Measurements from ENCODE around the gene TRMT1.
A peak's percentile ranks its signal among the peaks of the same experiment; 100 is the strongest.

The TRMT1 gene

DNA sequence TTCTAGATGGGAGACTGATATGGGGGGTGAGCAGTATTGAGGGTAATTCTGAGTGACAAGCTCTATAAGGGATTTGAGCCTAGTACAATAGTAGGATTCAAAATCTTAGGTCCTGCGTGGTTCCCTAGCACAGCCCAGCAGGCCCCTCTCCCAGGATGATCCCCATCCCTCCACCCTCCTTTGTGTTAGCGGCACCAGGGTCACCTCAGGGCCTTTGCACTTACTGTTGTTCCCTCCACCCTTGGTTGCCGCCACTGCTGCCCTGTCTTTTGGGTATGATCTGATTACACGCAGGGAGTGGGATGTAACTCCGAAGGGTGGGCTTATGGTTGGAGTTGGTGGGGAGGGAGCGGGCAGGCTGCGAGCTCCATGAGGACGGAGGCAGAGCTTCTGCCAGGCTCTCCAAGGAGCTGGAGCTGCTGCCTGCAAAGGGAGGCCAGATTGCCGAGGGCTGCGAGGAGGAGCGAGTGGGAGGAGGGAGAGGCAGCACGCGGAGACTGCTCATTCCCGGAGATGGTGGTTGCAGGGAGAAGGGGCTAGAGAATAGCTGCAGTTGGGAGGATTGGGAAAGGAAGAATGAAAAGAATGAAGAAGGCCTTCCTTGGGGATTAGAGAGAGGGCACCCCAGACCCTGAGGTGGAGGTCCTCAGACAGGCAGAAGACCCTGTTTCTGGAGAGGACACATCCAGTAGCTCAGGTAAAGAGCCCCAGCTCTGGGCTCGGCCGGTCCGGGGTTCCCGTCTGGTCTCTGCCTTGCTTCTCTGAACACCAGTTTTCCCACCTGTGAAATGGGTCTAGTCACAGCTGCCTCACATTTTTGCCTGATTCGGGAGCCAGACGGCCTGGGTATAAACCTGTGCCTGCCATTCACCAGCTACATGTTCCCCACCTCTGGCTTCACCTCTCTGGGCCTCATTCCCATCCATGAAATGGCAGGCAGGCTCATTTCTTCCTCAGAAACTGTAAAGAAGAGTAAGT lies 6.7 kb upstream of the TRMT1 start:
- no peak for DNase-seq

DNA sequence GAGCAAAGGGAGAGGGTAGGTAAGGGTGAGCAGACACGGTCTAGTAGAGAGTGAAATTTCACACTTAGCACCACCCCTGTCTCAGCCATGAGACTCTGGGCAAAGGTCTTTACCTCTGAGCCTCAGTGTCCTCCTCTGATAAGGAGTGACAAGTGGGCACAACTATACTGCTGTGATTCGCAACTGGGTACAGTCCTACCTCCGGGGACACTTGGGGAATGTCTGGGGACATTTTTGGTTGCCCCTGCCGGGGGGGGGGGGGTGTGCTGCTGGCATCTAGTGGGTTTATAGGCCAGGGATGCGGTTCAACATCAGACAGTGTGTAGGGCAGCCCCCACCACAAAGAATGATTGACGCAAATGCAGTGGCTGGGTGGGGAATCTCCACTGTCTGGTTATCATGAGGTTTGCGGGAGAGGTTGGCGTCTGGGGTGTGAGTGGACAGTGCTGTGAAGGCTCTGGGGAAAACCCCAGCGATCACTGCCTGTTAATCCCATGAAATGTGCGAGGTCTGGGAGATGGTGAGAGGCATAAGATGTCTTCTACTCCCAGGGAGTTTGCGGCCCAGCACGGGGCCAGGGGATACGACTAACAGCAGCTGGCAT lies 5.8 kb upstream of the TRMT1 start:
- no peak for DNase-seq

DNA sequence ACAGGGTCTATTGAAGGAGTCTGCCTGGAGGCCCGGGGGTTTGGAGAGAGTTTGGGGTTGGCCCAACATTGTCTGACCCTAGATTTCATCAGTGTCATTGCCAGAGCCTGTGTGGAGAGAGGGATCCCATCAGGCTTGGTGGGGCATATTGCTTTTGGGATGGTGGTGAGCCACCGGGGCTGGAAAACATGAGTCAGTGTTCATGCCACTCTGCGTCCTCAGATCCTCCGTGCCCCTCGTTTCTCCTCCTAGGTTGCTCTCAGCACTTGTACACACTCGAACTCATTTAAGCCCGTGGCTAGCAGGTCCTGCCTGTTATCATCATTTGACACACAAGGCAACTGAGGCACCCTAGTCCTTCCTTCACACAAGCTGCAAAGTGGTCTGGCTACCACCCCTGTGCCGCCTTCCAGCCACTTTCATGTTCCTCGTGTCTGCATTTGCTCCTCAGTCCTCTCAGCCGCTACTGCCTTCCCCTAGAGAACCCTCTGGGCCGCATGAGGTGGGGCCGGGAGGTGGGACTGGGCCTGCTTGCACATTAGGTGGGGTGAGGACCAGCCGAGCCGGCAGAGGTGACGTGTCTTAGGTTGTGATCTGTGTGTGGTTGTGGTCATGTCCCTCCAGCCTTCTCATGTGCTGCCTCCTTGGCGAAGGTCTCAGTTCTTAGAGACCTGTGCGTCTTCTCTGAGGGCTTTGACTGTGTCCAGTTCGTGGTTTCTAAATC lies 5.2 kb upstream of the TRMT1 start:
- no peak for DNase-seq

DNA sequence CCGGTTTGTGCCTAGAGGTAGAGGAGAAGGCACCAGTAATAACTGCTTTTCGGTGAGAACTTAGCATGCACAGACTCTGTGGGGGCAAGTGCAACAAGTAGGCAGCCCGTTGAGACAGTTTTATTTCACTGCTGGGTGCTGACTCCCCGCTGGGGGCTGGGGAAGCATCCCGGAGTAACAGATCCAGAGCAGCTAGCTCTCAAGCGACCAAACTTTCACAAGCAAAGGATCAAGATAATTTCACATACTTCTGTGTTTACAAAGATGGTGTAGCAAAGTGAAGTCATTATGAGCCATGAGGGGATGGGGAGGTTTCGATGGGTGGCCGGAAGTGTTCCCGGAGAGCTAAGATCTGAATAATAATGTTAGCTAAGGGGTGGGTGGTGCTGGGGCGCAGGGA lies 4.3 kb upstream of the TRMT1 start:
- no peak for DNase-seq

DNA sequence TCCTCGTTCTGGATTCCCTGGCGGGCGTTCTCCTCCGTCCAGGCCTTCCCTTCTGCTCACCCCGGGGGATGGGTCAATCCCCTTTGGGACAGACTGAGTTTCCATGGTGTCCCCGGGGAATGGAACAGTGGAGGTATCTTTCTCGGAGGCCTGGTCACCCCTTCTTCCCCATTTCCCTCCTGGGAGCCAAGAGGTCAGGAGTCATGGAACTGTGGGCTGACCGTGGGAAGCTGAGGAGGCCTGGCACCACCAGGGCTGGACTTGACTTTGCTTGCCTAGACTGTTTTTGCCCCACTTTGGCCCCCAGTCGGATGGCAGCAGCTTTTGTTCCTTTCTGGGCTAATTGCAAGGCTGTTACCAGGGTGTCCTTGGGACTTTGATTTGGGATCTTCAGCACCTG lies 3.5 kb upstream of the TRMT1 start:
- no peak for DNase-seq

DNA sequence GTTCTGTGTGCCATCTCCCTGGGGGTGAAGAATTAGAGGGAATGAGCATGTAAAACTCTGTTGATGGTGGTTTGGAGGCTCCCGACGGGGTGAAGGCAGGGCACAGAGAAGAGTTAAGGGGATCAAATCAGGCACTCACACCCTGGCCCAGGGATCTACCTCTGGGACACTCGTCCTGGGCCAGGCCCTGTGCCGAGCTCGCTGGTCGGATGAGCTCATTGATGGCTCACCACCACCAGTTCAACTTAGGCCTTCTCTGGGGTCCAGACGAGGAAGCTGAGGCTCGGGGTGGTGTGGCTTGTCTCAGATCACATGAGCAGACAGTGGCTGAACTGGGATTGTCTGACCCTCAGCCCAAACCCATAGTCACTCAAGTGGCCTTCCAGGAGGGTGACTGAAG lies 3.1 kb upstream of the TRMT1 start:
- DNase-seq: peak; percentile 76

DNA sequence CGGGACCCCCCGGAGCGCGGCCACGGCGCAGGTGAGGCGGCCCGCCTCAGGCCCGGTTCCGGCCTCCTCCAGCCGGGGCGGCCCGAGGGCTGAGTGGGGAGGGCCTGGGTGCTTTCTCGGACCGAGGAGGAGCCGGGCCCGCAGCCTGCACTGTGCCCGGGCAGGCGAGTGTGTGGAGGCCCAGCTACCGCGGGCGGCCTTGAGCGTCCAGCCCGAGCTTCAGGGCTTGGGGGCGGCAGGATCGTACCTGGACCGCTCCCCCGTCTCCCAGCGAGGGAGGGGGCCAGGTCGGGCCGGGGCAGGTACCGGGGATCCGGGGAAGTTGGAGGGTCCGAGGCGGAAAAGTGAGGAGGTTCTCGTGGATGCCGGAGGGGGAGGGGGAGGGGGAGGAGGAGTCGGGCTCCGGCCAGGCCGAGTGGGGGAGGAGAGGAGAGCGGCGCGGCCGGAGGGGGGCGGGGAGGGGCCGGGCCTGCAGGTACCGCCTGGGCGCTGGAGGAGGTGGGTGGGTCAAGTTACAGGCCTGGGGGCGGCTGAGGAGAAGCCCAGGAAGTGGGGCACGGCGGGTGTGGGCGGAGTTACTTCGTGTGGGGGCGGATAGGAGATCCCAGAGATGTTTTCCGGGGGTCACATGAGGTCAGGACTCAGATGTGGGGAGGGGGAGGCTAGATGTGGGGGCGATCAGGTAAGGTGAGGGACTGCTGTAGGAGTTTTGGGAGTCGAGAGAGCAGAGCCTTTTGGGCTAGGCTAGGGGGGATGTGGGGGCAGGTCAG lies 2.1 kb upstream of the TRMT1 start:
- no peak for DNase-seq

DNA sequence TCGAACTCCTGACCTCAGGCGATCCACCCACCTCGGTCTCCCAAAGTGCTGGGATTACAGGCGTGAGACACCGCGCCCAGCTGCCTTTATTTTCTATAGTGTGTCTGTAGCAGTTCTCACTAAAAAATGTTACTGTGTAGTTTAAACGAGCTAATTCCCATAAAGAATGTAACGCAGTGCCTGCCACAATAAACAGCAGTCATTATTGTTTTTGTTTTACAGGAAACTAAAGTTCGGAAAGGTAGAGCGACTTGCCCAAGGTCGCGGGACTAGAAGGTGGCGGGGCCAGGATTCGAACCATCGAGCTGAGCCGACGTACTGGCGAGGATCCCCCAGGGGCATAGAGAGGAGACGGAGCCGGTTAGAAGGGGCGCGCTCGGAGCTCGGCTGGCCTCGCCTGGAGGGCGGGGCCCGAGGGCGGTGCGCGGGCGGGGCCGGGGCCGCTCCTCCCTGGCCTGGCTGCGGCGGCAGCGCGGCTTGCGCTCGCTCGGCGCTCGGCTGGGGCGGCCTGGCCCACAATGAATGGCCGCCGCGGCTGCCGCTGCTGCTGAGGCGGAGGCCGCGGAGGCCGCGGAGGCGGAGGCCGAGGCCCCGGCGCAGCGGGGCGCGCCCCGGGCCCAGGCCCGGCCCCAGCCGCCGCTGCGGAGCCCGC lies 1.4 kb upstream of the TRMT1 start, which contains the start of gene NACC1:
NACC1 (plus strand) TSS at position 493 of the 652 bp plus-strand sequence. CDS start 16,944 bp downstream, outside the sequence.
- DNase-seq: peak; percentile 96

DNA sequence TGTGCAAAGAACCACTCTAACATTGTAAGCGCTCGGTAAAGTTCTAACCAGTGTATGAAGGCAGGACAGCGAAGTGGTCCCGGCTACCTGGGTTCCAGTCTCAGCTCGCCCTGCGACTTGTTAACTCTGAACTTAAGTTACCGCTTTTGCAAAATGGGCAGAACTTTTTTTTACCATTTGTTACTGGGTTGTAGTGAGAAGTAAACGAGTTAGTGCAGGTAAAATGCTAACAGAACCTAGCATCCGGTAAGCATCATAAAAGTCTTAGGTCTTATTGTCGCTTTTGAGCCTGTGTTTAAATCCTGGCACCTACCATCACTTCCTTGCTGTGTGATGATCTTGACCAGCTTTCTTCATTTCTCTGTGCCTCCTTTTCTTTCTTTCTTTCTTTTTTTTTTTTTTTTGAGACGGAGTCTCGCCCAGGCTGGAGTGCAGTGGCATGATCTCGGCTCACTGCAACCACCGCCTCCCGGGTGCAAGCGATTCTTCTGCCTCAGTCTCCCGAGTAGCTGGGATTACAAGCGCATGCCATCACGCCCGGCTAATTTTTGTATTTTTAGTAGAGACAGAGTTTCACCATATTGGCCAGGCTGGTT lies 734 bp upstream of the TRMT1 start:
- DNase-seq: no peak

DNA sequence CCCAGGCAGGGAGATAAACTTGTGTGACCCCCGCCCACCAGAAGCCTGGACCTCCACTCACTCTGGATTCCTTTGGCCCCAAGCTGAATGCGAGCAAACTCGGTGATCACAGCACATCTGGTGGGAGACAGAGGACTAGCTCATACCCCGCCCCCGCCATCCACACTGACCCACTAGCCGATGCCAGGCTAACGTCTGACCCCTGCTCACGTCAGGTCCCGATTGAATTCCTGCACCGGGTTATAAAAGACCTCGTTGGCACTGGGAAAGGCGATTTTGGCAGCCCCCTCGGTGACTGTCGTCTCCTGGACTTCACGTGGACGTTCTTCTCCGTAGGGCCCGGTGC lies 631 bp downstream of the TRMT1 start:
- DNase-seq: no peak

DNA sequence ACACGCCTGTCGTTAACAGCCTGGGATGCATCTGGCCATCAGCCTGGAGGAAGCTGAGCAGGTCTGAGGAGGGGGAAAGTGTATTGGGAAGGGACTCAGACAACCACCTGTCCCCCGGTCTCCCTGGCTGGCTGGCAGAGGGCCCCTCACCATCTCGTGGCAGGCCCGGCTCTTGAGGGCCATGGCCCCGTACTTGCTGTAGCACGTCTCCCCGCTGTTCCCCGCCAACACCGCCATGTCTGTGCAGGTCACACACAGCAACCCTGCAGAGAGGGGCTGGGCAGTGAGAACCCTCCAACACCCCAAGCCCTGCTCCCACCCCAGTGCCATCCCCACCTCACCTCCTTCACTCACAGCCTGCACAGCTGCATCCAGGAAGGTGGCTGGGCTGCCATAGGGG lies 4.0 kb downstream of the TRMT1 start:
- DNase-seq: no peak

DNA sequence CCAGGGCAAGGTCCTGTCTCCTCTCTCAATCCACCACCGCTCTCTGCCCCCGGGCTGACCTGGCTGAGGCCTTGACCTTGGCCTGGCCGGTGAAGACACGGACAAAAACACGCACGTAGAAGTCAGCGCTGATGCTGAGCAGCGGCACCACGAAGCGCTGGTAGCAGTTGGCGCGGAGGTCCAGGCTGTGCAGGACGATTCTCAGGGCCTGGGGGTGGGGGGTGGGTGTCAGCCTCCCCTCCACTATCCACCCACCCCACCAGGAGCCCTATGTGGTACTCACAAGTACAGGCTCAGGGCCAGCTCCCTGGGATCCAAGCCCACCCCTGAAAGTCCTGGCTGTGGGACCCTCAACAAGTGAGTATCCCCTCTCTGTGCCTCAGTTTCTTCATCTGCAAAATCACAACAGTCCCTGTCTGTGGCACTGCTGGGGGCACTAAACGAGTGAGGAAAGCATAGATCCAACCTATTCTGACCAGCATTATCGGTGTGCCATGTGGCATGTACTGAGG lies 6.4 kb downstream of the TRMT1 start:
- no peak for DNase-seq

DNA sequence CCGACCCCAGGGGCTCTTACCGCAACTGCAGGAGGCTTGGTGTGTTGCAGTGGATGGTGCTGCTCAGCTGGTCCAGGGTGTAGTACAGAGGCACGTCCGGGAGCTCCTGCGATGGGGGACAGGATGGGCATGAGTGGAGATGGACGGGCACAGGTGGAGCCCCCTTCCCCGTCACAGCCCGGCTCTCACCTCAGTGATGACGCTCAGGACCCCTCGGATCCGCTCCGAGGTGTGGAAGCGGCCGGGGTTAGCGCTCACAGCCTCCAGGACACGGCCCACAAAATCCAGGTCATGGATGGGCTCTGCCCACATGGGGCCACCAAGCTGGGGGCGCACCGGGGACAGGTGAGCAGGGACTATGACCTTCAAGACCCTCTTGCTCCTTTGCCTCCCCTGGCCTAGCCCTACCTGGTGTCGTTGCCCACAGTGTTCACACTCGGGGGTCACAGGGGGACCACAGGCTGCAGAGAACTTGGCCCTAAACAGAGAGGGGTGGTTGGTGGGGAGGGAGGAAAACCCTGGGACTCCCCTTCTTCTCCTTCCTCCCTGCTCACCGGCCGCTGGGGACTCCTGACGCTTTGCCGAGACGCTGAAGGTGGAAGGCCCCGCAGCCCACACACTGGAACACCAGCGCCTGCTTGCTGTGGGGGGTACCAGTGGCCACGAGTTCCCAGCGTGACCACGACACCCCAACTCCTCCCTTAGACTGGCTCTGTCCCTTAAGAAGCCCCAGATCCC lies 7.0 kb downstream of the TRMT1 start:
- DNase-seq: no peak

DNA sequence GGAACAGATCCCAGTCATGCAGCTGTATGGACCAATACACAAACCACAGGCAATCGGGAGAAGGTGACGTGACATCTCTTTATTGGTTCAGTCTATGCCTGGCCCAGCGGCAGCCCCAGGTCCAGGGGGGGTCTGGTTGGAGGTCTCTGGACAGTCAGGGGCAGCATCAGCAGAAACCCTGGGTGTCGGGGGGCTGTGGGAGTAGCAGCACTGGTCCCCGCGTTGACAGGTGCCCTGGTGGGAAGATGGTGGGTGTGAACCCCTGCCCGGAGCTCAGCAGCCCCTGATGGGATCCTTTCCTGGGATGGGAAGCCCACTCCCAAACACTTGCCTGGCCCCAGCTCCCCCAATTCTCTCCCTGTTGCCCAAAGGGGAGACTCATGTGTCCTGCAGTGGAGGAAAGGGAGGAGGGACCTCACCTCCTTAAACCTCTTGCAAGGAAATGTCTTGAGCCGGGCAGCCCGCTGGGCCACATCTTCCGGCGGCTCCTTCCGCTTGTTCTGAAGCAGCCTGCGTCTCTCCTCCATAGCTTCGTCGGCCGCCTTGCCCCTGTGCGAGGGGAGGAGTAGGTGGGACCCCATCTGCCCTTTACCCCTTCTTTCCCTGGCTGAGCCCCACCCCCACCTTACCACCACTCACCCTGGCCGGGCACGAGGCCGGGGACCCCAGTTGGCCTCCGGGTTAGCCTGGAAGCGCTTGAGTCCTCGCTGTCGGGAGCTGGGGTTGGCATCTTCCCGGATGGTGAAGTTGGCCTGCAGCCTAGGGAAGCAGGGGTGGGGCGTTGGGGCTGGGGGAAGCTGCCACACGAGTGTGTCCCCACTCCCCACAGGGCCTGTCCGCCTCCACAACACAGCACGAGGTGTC lies 11.5 kb downstream of the TRMT1 start:
- DNase-seq: no peak

DNA sequence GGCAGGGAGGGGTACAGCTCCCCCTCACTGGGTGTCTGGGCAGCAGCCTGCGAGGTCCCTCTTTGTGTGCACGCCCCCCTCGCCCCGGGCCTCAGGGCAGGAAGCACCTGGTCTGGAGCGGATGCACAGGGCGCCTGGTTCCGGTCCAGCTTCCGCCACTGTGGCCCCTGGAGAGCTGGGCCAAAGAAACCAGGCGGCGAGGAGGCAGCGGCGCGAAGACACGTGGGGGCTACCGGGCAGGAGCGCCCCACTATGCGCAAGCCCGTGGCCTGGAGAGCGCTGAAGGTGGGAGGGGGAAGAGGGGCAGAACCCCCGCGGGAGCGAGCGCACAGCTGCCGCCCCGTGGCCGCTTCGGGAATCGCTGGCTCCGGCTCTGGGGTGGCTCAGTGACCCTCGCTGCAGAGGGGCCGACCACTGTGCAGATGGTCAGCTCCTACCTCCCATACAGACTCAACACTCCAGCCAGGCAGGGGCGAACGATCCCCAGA lies 12.1 kb downstream of the TRMT1 start:
- peak; percentile 56 for DNase-seq

DNA sequence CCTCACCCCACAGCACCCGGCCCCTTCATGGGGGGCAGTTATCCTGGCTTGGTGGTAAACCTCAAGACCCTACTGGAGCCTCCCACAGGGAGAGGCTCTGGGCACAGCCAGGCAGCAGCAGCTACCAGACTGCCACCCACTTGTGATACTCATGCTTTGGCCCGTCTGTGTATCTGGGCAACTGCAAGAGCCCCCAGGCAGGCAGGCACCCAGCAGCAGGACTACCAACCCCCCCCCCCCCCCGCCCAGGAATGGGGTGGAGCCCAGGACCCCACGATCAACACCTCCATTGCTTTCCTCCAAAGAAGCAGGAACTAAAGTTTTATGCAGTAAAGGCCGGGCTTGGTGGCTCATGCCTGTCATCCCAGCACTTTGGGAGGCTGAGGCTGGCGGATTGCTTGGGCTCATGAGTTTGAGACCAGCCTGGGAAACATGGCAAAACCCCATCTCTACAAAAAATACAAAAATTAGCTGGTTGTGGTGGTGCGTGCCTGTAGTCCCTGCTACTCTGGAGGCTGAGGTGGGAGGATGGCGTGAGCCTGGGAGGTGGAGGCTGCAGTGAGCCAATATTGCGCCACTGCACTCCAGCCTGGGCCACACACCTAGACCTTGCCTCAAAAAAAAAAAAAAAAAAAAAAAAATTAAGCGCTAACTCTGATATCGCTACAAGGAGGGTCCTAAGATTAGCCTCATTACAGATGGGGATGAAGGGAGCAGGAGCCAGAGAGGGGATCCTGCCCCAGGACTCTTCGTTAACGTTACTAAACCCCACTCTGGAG lies 12.8 kb downstream of the TRMT1 start:
- DNase-seq: no peak

DNA sequence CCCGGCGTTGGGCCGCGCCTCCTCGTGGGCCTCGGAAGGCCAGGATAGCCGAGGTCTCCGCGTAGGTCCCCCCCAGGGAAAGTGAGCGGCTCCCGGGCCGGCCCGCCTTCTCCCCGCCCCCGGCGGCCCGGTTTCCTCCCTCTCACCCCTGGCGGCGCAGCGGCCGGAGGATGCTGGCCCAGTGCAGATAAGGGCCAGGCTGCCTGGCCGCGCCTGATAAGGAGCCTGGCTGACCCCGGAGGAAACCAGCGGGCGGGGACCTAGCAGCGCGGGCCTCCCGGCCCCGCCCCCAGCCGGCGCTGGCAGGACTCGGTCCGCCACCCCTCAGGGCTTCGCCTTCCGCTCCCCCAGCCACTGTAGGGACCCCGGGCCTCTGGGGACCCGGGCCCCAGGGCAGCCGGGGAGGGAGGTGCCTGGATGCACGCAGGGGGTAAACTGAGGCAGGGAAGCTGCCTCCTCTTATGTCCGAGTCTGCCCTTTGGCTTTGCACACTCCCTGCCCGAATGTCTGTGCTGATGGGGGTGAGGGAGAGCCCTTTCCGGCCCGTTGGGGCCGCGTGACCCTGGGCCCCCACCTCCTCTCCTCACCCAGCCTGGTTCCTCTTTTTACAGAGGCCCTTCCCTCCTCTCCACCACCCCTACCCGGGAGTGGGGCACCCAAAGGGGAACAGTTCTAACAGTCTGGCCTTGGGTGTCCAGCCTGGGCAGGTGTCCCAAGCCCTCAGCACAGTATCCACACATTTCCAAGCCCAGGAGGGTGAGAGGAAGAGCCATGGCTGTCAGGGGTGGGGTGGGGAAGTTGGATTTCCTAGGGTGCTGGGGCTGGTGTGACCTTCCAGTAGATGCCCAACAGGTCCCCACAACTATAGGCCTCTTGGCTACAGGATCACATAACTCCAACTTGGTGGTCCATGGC lies 13.6 kb downstream of the TRMT1 start, which contains the start of gene LYL1:
LYL1 (minus strand) TSS at position 193 of the 915 bp plus-strand sequence. CDS start 1,687 bp downstream, outside the sequence.
- peak; percentile 73 for DNase-seq

DNA sequence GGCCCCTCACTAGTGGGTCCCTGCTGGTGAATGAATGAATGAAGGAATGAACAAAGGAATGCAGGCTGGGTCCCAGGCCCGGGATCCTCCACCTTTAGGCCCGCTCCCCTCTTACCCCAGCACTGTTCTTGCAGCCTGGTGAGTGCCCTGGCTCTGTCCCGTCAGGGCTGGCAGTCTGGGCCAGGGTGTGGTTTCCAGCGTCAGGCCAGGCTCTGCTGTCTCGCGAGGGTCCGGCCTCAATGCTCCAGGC lies 14.2 kb downstream of the TRMT1 start:
- no peak for DNase-seq
